Esophagus muscularis mucosa (tissue), 3 donors: Measurements from ENCODE around the gene LRFN2.

Experiments
- CTCF ChIP-seq, 3 experiments: fragments of 200-600 bp in 2 of 3; fragments of 450-650 bp in 1 of 3; sonication (generic) in 2 of 3; IDR thresholded peaks; one replicate each; pipeline ENCODE4 v1.5.1; 2017 to 2019; ENCODE audit warnings: antibody characterized with exemption in 3 of 3, mild to moderate bottlenecking in 2 of 3, moderate library complexity in 1 of 3
- POLR2A ChIP-seq: fragments of 450-650 bp; IDR thresholded peaks from one replicate; pipeline ENCODE4 v1.6.1; 2017; ENCODE audit warnings: antibody characterized with exemption, moderate library complexity, mild to moderate bottlenecking, low read depth

- TF ChIP-seq POLR2A (no peak), CTCF (IDR thresholded peaks at IDR 0.05) (no peak)
These were observed 117.8 kb downstream of the LRFN2 start for GRCh38 chr6:40469323-40469722.
